Activated CD4-positive, alpha-beta T cell treated with anti-CD3 and anti-CD28 coated beads for 24 hours (primary cell): ENCODE measurements around the gene DNAAF8.

Experiments
- DNase-seq, 2 donors: peaks; one replicate each; pipeline ENCODE4 v3.0.0-alpha.2; 2020; ENCODE audit warnings: low read depth in 2 of 2

DNAAF8 gene

DNA sequence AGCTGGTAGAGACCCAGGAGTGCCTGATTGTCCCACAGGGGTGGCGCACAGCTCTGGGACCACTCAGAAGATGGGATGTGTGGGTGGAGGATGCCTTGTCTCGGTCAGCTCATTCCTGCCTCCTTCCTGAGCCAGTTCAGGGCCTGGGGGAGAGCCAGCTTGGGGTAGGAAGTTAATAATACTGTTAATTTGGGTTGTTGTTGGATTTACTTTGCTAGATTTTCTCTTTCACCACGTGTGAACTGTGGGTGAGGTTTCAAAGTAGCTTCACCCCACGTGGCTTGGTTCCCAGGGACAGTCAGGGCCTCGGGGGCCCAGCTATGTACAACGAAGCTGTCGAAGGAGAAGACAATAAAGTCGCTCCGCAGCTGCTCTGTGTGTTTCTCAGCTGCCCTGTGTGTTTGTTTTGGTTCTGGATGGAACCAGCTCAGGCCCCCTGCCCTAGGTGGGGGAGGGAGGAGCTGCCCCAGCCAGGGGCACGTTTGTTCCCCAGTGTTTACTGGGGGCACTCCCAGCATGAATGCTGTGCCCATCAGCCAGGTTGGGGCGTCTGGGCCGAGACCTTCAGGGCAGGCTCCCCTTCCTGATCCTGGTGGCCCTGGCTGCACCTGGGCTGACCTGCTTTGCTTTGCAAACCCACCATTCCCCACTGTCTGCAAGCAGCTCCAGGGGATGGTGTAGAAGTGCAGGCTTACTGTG lies 38.7 kb upstream of the DNAAF8 start:
- no peak for DNase-seq

DNA sequence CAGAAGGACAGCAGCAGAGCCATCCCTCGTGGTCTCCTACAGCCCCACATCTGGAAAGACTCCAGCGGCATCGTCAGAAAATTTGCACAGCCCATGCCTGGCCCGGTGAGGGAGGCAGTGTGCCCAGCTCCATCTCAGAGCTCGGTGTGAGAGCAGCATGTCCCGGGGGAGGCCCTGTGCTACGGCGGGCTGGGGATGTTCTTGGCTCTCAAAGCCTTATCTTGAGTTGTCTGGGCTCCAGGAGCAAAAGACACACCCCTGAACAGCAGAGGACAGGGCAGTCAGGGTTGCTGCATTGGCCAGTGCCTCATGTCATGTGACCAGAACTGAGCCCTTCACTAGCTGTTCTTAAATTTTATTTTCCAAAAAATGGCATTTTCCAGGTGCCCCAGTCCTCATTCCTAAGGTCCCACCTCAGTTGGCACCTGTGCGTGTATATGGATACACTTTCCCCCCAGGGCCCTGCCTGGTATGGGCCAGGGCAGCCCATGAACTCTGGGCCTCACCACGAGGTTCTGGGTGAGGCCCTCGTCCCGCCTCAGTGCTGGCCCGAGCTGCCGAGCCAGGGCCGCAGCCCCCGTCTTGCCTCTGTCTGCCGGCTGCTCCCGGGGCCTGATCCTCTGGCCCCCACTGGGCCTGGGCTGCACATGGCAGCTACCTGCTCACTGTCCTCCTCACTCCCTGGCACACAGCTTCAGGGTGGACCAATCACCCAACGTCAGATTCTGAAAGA lies 38.0 kb upstream of the DNAAF8 start:
- no peak for DNase-seq

DNA sequence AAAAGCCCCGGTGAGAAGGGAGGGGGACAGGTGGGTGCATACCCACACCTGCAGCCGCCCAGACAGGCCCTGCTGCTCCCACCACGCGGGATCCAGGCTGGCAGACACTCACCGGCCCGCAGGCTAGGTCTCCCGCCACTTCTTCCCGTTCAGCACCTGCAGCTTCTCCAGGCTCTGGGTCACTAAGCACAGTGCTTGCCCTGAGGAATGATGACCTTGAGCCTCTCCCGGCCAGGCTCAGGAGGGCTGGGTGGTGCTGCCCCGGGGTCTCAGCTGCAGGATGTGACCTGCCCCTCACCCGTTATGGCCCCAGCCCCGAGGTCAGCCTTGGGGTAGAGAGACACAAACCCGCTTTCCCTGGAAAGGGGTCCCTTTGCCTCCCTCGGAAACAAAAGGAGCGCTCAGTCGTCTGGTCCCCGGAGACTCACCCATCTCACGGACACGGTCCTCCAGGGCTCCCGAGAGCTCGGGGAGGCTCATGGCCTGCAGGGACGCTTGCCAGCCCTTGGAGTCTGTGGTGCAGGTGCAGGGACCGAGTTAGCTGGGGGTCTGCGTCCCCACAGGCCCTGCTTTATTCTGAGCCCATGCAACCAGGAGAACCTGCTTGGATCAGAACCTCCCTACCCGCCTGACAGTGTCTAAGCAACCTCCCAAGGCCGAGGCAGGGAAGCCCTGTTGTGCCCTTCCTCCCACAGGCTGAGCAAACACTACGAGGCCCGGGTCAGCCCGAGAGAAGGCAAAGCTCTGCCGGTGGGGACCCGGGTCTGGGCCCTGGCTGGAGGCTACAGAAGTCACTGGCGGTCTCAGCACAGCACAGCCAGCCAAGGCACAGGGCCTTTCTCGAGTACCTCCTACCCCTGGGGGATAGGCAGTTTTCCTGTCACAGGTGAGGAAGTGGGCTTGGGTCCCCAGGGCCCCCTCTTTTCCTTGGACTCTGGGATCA lies 37.2 kb upstream of the DNAAF8 start:
- no peak for DNase-seq

DNA sequence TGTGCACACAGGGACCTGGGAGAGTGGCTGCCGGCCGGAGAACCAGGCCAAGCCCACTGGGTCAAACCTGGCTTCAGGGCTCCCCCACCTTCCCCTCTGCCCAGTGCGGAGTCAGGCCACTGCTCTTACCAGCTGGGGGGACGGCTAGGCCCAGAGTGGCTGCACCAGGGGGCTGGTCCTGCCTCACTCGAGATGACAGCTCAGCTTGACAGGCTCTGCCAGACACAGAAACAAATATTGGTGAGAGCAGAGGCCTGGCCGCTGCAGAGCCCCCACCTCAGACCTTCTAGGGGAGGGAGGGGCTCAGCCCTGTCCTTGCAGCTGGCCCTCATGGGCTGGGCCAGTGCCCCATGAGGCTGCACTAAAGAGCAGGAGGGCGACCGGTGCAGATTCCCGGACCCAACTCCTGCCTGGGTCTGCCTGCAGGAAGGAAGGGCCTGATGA lies 36.5 kb upstream of the DNAAF8 start:
- DNase-seq: no peak

DNA sequence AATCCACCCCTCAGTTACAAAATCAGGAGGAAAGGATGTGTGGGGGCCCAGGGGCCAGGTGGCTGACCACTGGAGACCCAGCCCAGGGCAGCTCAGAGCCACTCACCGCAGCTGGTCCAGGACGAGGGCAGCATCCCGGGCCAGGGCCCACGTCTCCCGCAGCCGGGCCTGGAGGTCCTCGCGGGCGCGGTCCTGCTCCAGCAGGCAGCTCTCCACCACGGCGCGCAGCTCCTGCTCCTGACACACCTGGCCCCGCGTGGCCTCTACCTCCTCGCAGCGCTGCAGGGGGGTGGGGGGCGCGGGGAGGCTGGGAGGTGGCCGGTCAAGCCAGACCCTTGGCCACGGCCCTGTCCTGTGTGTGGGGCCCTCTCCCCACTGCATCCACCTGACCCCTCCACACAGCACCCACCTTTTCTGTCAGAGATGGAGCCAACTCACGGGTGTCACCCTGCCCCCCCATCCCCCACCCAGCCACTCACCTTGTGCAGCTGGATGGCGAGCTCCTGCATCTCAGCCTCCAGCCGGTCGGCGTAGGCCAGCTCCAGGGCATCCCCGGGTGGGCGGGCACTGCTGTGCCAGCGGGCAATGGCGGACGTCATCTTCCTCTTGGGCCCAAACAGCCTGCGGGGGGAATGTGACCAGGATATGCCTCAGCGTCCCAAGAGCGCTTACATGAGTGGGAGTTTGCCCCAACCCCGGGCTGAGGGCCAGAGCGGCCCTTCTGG lies 35.9 kb upstream of the DNAAF8 start:
- DNase-seq: no peak

DNA sequence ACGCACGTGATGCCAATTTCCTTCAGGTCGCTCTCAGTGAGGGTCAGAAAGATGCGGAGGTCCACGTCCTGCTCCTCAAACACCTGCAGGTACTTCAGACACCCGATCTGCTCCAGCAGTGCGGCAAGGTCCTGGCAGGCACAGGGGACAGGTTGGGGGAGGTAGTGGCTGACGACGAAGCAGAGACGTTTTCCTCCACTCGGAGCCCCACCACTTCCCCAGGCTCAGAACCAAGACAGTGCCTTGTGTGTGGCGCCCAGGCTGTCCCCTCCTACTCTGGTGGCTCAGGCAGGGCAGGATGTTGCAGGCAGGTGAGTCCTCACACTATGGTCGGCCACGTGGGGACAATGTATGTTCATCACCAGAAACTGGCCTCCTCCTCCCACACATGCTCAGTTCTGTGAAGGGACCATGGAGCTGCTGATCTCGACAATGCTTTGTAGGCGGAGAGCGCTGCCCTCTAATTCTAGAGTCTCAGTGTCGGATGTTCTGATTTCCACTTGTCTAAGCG lies 35.2 kb upstream of the DNAAF8 start:
- no peak for DNase-seq

DNA sequence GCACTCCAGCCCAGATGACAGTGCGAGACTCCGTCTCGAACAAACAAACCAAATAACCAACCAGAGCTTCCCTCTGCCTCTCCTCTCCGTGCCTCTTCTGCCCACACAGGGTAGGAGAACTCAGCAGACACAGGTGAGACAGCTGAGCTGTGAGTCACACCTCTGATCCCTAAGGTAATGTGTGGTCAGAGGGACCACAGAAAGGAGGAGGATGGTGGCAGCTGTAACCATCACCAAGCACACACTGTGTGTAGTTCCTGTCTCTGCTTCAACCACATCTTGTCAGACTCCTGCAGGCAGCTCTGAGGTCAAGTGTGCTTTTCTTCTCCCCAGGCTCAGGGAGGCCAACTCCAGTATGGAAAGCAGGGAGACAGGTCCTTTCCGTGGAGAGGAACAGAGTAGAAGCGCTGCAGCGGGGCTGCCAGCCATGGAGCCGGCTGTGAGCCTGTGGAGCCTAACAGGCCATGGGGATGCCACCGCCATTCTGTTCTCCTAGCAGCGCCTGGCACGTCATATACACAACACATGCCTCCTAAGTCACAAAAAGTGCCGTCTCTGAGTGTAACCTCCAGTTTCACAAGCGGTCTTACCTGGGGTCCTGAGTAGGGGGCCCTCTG lies 33.8 kb upstream of the DNAAF8 start:
- DNase-seq: no peak

DNA sequence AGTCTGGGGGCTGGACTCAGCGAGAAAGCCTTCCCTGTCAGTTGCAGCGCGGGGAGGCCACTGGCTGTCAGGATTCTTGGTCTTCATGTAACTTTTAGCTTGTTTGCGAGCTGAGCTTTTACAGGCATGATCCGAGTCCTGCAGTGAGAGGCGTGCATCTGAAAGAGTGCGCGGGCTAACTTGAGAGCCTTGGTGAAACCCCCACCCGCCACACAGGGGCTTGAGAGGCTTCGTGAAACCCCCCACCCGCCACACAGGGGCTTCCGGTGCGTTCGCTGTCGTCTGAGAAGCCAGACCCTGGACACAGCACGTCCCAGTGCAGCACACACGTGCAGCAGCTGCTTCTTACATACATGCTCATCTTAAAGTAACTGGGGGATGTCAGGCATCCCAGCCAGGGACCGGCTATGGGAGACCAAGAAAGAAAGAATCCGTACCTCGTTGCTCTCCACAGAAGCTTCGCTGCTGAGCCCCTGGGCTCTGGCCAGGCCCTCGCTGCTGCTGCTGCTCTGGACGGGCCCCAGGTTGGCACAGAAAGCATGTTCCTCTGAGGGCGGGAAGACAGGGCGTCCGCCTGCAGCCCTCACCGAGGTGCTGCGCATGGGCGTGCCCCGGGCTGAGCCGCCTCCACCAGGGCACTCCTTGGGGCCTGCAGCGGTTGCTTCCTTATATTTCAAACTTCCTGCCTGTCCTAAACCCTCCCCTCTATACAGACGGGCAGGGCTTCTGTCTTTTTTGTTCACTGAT lies 33.2 kb upstream of the DNAAF8 start:
- no peak for DNase-seq

DNA sequence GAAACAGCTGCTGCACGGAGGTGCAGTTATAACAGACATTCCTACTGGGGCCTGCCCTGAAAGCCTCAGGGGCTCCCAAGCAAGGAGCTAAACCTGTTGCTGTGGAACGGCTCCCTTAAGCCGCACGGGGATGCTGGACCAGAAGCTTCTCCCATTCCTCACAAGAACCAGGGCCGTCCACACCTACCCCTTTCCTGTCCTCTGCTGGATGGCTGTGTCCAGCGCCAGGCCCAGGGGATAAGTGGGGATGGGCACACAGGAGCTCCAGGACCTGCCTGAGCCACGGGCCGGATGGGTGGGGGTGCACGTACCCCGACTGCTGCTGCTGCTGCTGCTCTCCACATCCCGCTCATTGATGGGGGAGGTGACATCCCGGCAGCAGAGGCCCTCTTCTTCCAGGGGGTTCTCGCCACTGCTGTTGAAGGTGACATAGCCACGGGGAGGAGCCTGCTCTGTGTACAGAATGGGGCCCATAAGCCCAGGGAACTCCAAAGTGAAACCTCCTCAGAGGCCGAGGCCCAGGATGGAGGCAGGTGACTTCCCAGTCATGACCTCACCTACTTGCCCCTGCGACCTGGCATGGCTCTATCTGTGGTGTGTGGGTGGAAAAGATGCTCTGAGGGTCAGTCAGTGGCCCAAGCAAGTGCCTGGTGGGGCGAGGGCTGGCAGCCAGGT lies 32.4 kb upstream of the DNAAF8 start:
- no peak for DNase-seq

DNA sequence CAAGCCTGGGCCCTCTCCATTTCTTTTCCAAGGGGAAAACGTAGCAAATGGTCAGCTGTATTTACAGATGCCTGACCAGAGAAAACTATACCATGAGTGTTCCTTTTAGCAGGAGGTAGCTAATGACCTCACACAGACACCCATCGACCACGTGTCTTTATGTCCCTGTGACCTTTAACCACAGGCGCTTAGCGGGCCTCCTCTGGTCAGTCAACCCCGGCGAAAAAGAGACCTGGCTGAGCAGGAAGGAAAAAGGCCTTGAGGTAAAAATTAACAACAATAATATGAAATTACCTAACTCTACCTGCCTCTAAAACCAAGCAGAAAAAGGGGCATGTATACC lies 31.9 kb upstream of the DNAAF8 start:
- DNase-seq: no peak

DNA sequence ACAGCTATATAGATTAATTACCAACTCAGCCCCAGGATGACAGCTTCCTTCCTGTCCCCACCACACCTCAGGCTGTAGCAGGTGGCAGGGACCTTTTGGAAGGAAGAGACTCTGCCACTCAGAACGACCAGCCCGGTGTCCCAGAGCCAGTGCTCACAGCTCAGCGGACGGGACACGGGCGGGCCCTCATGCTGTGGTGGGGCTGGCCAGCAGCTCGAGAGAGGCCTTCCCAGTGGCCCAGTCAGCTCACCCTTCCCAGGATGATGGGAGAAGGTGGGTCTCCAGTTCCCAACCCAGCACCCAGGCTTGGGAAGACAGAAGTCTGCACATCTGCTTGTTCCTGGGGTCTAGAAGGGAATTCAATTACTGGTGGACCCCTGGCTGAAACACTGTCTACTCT lies 30.4 kb upstream of the DNAAF8 start:
- no peak for DNase-seq

DNA sequence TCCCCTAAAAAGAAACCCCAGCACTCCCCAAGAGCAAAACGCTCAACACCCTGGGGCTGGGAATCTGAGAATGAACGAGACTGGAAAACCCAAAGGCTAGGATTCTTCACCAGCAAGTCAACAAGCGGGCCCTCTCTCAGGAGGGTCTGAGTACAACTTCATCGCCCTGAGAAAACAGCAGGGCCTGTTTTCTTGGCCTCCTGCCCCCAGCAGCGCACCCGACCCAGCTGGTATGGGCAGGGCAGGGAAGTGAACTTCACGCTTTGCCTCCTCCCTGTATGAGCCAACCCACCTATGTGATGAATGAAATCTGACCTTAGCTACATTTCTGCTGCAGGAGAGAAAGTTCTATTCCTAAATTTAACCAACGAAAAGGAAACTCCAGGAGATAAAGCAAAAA lies 29.8 kb upstream of the DNAAF8 start:
- no peak for DNase-seq

DNA sequence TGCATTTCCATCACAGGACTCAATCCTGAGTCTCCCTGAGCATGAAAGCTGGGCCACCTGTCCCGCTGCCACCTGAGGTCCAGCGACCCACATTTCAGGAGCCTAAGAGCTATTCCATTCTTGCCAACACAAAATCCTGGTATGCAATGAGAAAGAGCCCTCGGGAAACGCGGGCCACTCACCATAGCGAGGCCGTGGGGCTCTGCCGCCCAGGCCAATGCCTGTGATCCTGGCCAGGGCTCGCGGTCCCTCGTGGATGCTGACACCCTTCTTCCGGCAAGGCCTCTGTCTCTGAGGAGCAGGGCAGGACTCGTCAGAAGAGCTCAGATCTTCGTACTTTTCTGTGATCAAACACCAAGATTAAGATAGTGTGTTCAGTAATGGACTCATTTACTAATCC lies 29.4 kb upstream of the DNAAF8 start:
- no peak for DNase-seq

DNA sequence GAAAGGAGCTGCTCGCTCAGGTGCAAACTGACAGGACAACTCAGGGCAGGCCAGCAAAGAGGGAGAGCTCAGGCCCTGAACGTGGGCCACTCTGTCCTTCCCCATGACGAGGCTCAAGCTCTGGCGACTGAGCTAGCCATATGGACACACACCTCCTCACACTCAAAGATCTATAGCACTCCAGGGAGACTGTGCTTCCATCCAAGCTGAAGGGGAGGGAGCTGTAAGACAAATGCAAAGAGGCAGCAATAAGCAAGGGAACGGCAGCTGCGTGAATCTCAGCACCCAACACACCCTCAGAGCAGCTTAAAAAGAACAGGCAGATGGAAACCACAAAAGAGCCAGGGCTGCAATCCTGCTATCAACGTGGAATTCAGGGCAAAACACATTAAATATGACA lies 27.5 kb upstream of the DNAAF8 start:
- no peak for DNase-seq

DNA sequence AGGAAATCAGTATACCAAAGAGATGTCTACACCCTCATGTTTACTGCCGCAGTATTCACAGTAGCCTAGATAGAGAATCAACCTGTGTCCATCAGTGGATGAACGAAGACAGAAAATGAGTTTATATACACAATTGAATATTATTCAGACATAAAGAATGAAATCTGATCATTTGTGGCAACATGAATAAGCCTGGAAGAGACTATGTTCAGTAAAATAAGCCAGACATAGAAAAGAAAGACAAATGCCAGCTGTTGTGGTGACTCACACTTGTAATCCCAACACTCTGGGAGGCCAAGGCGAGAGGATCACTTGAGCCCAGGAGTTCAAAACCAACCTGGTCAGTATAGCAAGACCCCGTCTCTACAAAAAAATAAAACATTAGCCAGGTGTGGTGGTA lies 24.9 kb upstream of the DNAAF8 start:
- DNase-seq: no peak

DNA sequence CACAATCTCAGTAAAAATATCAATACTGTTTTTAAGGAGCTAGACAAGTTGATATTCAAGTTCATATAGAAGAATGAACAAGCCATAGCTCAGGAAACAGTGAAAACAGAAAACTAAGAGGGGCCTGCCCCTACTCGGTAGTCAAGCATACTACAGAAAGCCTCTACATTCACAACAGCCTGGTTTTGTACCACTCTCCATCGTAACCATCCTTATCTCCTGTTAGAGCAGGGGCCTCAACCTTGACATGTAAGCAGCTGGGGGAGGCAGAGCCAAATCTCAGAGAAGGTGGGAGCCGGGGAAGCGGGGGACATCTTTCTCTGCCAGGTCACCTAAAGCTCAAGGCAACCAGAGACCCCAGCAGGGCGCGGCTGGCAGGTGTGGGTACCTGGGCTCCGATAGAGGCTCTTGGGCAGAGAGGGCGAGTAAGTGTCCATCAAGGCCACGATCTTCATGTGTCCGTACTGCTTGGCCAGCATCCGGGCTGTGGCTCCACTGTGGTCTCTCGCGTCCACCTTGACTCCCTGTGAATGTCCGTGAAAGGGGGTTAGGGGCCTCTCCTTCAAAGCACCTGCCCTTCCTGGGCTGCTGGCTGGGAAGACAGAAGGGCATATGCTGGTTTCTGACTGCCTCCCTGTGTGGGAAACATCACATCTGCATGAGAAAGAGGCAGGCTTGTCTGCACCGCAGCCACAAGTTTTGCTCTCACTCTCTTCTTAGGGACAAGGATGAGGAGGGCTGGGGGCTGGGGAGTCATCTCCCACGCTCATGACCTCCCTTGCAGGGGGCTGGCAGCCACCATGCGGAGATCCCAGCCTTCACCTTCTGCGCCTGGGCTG lies 20.5 kb upstream of the DNAAF8 start:
- DNase-seq: no peak

DNA sequence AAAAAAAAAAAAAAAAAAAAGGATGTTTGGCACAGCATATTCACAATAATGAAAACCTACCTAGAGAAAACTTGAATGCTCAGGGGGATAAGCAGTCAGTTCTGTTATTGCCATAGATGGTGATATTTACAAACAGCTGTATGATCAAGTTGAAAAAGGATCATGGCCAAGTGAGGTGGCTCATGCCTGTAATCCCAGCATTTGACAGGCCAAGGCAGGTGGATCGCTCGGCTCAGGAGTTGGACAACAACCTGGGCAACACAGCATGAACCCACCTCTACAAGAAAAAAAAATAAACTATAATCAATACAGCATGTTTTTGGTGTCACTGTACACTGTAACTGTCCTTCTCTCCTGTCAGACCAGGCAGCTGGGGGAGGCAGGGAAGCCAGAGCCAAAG lies 19.3 kb upstream of the DNAAF8 start:
- DNase-seq: no peak

DNA sequence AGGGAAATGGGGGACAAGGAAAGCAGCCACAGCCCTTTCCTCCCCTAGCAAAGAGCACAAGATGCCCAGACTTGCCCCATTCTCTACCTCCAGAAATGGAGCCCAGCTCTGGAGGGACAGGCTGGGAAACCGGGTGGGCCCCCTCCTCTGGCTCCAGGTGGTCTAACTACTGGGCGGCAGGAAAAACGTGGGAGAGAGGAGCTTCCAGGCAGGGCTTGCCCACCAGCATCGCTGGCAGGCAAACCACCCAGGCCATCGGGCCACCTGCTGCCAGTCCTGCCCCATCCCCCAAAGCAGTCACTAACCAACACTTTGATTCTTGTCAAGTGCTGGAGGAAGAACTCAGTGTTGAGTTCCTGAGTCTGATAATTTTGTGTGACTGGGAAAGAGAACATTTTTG lies 15.9 kb upstream of the DNAAF8 start:
- DNase-seq: no peak
